ENCODE data around the gene NEK6.

NEK6 gene

GRCh38 chr9:124259158-124259808 is 1.5 kb downstream of the NEK6 start:
- H3K79me1 ChIP-seq (replicated peaks; ENCODE audit: low read length, poor library complexity, severe bottlenecking): peaks cover 2% of the 10 kb centered on the region
- peak overlapping the region; percentile 100 for H2BK120ac ChIP-seq (ENCODE audit: low read depth, low read length)
- H4K91ac ChIP-seq (ENCODE audit: low read length): peak overlapping the region; percentile 100
- peak overlapping the region; percentile 98 for H2BK5ac ChIP-seq (ENCODE audit: low read depth, low read length, poor library complexity, severe bottlenecking)
- DNase-seq: peak; percentile 92
- no peaks in the 10 kb centered on the region for H3K9me3 ChIP-seq (ENCODE audit: control insufficient read depth, low read length)
- no peak overlapping the region for H2BK12ac ChIP-seq (ENCODE audit: low read length in 2 of 2)
- H3K36me3 ChIP-seq (ENCODE audit: control insufficient read depth in 1 of 2, insufficient read depth in 2 of 2, low read depth in 1 of 2, low read length in 2 of 2): peaks cover 11 to 16% of the 10 kb centered on the region in 2 experiments
- H3K14ac ChIP-seq (ENCODE audit: low read length in 2 of 2): peak overlapping the region in 1 of 2 experiments; percentile 59
- WGBS: 0% methylated on average over 19 of the region's 19 CpGs
- no peak overlapping the region for H2AFZ ChIP-seq (ENCODE audit: low read depth, low read length)
- H3K4me1 ChIP-seq (ENCODE audit: control insufficient read depth, insufficient read depth, low read depth, low read length): peaks cover 44% of the 10 kb centered on the region
- H3K18ac ChIP-seq (ENCODE audit: low read depth in 1 of 2, low read length in 2 of 2): peak overlapping the region; percentile 99 to 100
- H3K4me3 ChIP-seq (ENCODE audit: insufficient read depth in 1 of 2, low read depth in 1 of 2, low read length in 2 of 2): peak overlapping the region; percentile 88 to 96
- peak overlapping the region in 1 of 2 experiments; percentile 82 for H3K23ac ChIP-seq (ENCODE audit: low read length in 2 of 2)
- H2BK15ac ChIP-seq (ENCODE audit: low read depth, poor library complexity, severe bottlenecking): peak overlapping the region; percentile 64
- peak overlapping the region; percentile 99 for H3K9ac ChIP-seq (ENCODE audit: low read length)
- no peaks in the 10 kb centered on the region for H3K27me3 ChIP-seq (ENCODE audit: control insufficient read depth in 1 of 2, insufficient read depth in 1 of 2, low read length in 2 of 2)
- H2AK5ac ChIP-seq (ENCODE audit: low read length, severe bottlenecking): peak overlapping the region; percentile 95
- peak overlapping the region; percentile 100 for H3K4ac ChIP-seq (ENCODE audit: low read depth in 1 of 2, low read length in 2 of 2)
- peak overlapping the region; percentile 88 for H3K4me2 ChIP-seq (ENCODE audit: low read length, poor library complexity, severe bottlenecking)
- H4K8ac ChIP-seq (ENCODE audit: low read length): peak overlapping the region; percentile 99
- H3K27ac ChIP-seq (ENCODE audit: low read length, poor library complexity, severe bottlenecking): peak overlapping the region; percentile 99

- Histone ChIP-seq H3K4me3 (ENCODE audit: insufficient read depth in 1 of 2, low read depth in 1 of 2, low read length in 2 of 2) (peak overlapping the region in 1 of 2 experiments; percentile 96), H3K4me2 (ENCODE audit: low read length, poor library complexity, severe bottlenecking) (peak overlapping the region; percentile 80), H2BK120ac (ENCODE audit: low read depth, low read length) (peak overlapping the region; percentile 56), H4K8ac (ENCODE audit: low read length) (peak overlapping the region; percentile 55), H3K27me3 (ENCODE audit: control insufficient read depth in 1 of 2, insufficient read depth in 1 of 2, low read length in 2 of 2) (no peaks in the 10 kb centered on the region), H3K14ac (ENCODE audit: low read length in 2 of 2) (peak overlapping the region in 1 of 2 experiments; percentile 62), H3K18ac (ENCODE audit: low read depth in 1 of 2, low read length in 2 of 2) (peak overlapping the region; percentile 89 to 91), H2AFZ (ENCODE audit: low read depth, low read length) (no peak overlapping the region), H4K91ac (ENCODE audit: low read length) (peak overlapping the region; percentile 48), H2BK15ac (ENCODE audit: low read depth, poor library complexity, severe bottlenecking) (peak overlapping the region; percentile 18), H3K4ac (ENCODE audit: low read depth in 1 of 2, low read length in 2 of 2) (peak overlapping the region; percentile 59 to 79), H3K9ac (ENCODE audit: low read length) (peak overlapping the region; percentile 99), H3K27ac (ENCODE audit: low read length, poor library complexity, severe bottlenecking) (peak overlapping the region; percentile 99), H3K4me1 (ENCODE audit: control insufficient read depth, insufficient read depth, low read depth, low read length) (peaks cover 51% of the 10 kb centered on the region), H2BK12ac (ENCODE audit: low read length in 2 of 2) (peak overlapping the region; percentile 90 to 96), H2AK5ac (ENCODE audit: low read length, severe bottlenecking) (peak overlapping the region; percentile 91), H3K9me3 (ENCODE audit: control insufficient read depth, low read length) (no peaks in the 10 kb centered on the region), H3K79me1 (replicated peaks; ENCODE audit: low read length, poor library complexity, severe bottlenecking) (no peaks in the 10 kb centered on the region), H3K36me3 (ENCODE audit: control insufficient read depth in 1 of 2, insufficient read depth in 2 of 2, low read depth in 1 of 2, low read length in 2 of 2) (peaks cover 17 to 22% of the 10 kb centered on the region in 2 experiments), H2BK5ac (ENCODE audit: low read depth, low read length, poor library complexity, severe bottlenecking) (peak overlapping the region; percentile 76), H3K23ac (ENCODE audit: low read length in 2 of 2) (peak overlapping the region in 1 of 2 experiments; percentile 90)
- DNase-seq: peak; percentile 89
- 38% methylated on average over 14 of the region's 15 CpGs for WGBS
Observed at GRCh38 chr9:124260769-124261603, 3.2 kb downstream of the NEK6 start.

GRCh38 chr9:124261736-124262648 is 4.2 kb downstream of the NEK6 start:
- peak overlapping the region; percentile 90 to 95 for H2BK12ac ChIP-seq (ENCODE audit: low read length in 2 of 2)
- H3K36me3 ChIP-seq (ENCODE audit: control insufficient read depth in 1 of 2, insufficient read depth in 2 of 2, low read depth in 1 of 2, low read length in 2 of 2): peaks cover 22 to 32% of the 10 kb centered on the region in 2 experiments
- no peak overlapping the region for H2BK15ac ChIP-seq (ENCODE audit: low read depth, poor library complexity, severe bottlenecking)
- DNase-seq: peak; percentile 45
- H3K14ac ChIP-seq (ENCODE audit: low read length in 2 of 2): peak overlapping the region in 1 of 2 experiments; percentile 78
- H3K79me1 ChIP-seq (replicated peaks; ENCODE audit: low read length, poor library complexity, severe bottlenecking): no peaks in the 10 kb centered on the region
- peak overlapping the region; percentile 80 for H3K4me2 ChIP-seq (ENCODE audit: low read length, poor library complexity, severe bottlenecking)
- 67% methylated on average over 12 of the region's 13 CpGs for WGBS
- H4K91ac ChIP-seq (ENCODE audit: low read length): peak overlapping the region; percentile 64
- no peak overlapping the region for H2AFZ ChIP-seq (ENCODE audit: low read depth, low read length)
- peak overlapping the region; percentile 98 for H2AK5ac ChIP-seq (ENCODE audit: low read length, severe bottlenecking)
- H3K27me3 ChIP-seq (ENCODE audit: control insufficient read depth in 1 of 2, insufficient read depth in 1 of 2, low read length in 2 of 2): no peaks in the 10 kb centered on the region
- peak overlapping the region; percentile 81 to 92 for H3K4ac ChIP-seq (ENCODE audit: low read depth in 1 of 2, low read length in 2 of 2)
- peak overlapping the region; percentile 45 for H2BK120ac ChIP-seq (ENCODE audit: low read depth, low read length)
- no peaks in the 10 kb centered on the region for H3K9me3 ChIP-seq (ENCODE audit: control insufficient read depth, low read length)
- peak overlapping the region; percentile 45 for H4K8ac ChIP-seq (ENCODE audit: low read length)
- H3K23ac ChIP-seq (ENCODE audit: low read length in 2 of 2): no peak overlapping the region
- peak overlapping the region; percentile 99 for H3K27ac ChIP-seq (ENCODE audit: low read length, poor library complexity, severe bottlenecking)
- peak overlapping the region; percentile 89 to 95 for H3K18ac ChIP-seq (ENCODE audit: low read depth in 1 of 2, low read length in 2 of 2)
- H3K9ac ChIP-seq (ENCODE audit: low read length): peak overlapping the region; percentile 99
- peak overlapping the region; percentile 95 for H2BK5ac ChIP-seq (ENCODE audit: low read depth, low read length, poor library complexity, severe bottlenecking)
- H3K4me1 ChIP-seq (ENCODE audit: control insufficient read depth, insufficient read depth, low read depth, low read length): peaks cover 56% of the 10 kb centered on the region
- H3K4me3 ChIP-seq (ENCODE audit: insufficient read depth in 1 of 2, low read depth in 1 of 2, low read length in 2 of 2): peak overlapping the region in 1 of 2 experiments; percentile 96

Data from mesenchymal stem cell (in vitro differentiated cells and primary cell).